Activated naive CD8-positive, alpha-beta T cell treated with anti-CD3 and anti-CD28 coated beads for 36 hours (primary cell): ENCODE measurements around the gene TCEA2. TPM values are rescaled to one million over a fixed set of nuclear protein-coding genes. Genes with fewer than 3 reads are reported as not detected.
A peak's percentile ranks its signal among the peaks of the same experiment; 100 is the strongest.
"Not testable (repeated sequence)": the region's sequence is repeated elsewhere in the genome, so short reads cannot be mapped to it uniquely, and the experiment has no call there.

ENCODE experiments used
- DNase-seq: peaks from one replicate; pipeline ENCODE4 v3.0.0; 2021
- H3K27ac Mint-ChIP-seq: one replicate; pipeline ENCODE4 v1.8.0; 2022; ENCODE audit warnings: mild to moderate bottlenecking, moderate library complexity, mixed read lengths
- H3K27me3 Mint-ChIP-seq: one replicate; pipeline ENCODE4 v1.8.0; 2022; ENCODE audit warnings: mild to moderate bottlenecking, mixed read lengths
- H3K36me3 Mint-ChIP-seq: one replicate; pipeline ENCODE4 v1.8.0; 2021; ENCODE audit warnings: mild to moderate bottlenecking, mixed read lengths
- H3K4me1 Mint-ChIP-seq: one replicate; pipeline ENCODE4 v1.8.0; 2021; ENCODE audit warnings: mixed read lengths
- H3K4me3 Mint-ChIP-seq: one replicate; pipeline ENCODE4 v1.8.0; 2022; ENCODE audit warnings: mild to moderate bottlenecking, moderate library complexity, mixed read lengths
- H3K9me3 Mint-ChIP-seq: one replicate; pipeline ENCODE4 v1.8.0; 2022; ENCODE audit warnings: mixed read lengths
- total RNA-seq, 2 experiments: library from RNA; stranded (reverse); gene quantifications; one replicate each; pipeline ENCODE4 v1.2.3, GENCODE V29; 2021

TCEA2 gene
- total RNA-seq, 2 experiments from 2014 or later: 37.8 to 38.6 TPM

DNA sequence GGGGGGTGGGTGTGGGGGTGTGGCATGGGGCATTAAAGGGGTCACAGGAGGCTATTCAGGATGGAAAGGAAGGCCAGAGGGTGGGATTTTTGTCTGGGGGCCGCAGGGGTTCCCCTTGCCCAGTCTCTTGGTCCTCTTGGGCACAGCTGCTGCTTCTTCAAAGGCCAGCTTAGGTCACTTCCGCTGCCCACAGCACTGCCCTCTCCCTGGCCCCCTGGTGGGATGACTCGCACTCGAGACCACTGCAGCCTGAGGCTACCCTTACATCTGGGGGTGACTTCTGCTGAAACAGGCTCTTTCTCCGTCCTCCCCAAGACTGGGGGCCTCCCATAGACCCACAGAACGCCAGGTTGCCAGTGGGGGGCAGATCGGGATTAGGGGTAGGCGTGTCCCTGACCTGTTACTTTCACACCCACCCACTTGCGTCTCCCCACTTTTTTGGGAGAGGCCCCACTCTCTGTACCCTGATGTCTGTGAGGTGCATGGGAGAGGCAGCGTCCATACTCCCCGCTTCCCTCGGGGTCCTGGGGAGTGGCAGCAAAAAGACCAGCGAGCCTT is 19.9 kb downstream of the TCEA2 start:
- no peaks in the 10 kb centered on the region for H3K36me3 Mint-ChIP-seq
- peaks cover 28% of the 10 kb centered on the region for H3K27me3 Mint-ChIP-seq
- H3K4me1 Mint-ChIP-seq: peaks cover 28% of the 10 kb centered on the region
- DNase-seq: no peak
- no peak overlapping the region for H3K27ac Mint-ChIP-seq
- no peaks in the 10 kb centered on the region for H3K9me3 Mint-ChIP-seq
- peak overlapping the region; percentile 60 for H3K4me3 Mint-ChIP-seq

DNA sequence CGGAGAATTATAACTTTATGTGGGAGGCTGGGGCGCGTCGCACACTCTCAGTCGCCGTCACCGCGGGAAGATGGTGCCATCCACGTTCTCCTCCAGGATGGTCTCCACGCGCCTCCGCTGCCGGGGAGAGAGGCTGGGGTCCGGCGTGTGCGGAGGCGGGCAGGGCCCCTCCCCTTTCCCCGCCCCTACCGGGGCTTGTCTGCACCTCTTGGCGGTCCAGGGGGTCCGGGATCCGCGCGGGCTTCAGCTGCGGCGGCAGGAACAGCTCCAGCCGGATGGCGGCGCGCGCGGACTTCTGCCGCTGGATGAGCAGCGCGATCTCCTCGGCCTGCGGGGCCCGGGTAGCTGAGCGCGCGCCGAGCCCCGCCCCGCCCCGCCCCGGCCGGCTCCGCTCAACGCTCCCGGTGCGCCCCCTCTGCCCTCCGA is 20.4 kb downstream of the TCEA2 start:
- Mint-ChIP-seq H3K36me3 (no peaks in the 10 kb centered on the region), H3K27ac (no peak overlapping the region), H3K4me3 (peak overlapping the region; percentile 60), H3K9me3 (peaks cover 2% of the 10 kb centered on the region), H3K27me3 (peaks cover 28% of the 10 kb centered on the region), H3K4me1 (peaks cover 28% of the 10 kb centered on the region)
- DNase-seq: peak; percentile 82

DNA sequence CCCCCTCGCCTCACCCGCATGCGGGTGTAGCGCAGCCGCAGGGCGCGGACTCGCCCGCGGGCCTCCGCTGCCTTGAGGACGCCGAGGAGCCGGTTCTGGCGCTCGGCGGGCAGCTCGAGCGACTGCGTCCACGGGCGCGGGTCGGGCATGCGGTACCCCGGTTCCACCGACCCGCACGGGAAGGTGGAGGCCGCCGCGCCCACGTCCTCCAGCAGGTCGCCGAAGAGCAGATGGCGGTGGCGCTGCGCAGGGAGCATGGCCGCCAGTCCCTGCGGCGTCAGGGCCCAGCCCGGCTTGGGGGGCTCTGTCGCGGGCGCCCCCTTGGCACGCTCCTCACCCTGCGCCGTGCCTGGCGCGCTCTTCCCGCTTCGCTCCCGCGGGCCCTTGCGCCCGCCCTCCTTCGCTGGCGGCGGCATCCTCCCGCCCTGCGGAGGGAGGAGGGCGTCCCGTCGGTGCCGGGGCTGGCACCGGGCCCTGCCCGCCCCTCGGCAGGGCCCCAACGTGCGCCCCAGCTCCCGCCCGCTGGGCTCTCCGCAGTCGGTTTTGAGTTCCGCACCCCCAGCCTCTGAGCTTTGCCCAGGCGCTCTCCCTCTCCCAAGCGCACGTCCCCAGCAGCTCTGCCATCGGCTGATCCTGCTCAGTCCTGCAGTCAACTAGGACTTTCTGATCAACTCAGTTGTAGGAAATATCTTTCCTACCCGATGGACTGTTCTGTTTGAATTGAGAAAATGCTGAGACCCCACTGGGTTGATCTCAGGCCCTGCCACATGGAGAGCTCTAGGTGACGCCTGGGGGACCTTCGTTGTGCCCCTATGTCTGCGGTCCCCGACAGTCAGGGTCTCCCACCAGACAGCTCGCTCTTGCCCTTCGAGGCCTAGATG is 21.0 kb downstream of the TCEA2 start, which contains the start of gene LKAAEAR1:
LKAAEAR1 (minus strand) TSS at position 595 of the 881 bp plus-strand sequence; CDS start at position 416, 179 bp downstream.
- Mint-ChIP-seq H3K4me3 (peak within 1 kb of the TSS; percentile 75), H3K27me3 (peaks cover 28% of the 10 kb centered on the region), H3K27ac (no peak within 1 kb of the TSS), H3K4me1 (peaks cover 23% of the 10 kb centered on the region), H3K36me3 (no peaks in the 10 kb centered on the region), H3K9me3 (peaks cover 2% of the 10 kb centered on the region)
- no peak for DNase-seq

DNA sequence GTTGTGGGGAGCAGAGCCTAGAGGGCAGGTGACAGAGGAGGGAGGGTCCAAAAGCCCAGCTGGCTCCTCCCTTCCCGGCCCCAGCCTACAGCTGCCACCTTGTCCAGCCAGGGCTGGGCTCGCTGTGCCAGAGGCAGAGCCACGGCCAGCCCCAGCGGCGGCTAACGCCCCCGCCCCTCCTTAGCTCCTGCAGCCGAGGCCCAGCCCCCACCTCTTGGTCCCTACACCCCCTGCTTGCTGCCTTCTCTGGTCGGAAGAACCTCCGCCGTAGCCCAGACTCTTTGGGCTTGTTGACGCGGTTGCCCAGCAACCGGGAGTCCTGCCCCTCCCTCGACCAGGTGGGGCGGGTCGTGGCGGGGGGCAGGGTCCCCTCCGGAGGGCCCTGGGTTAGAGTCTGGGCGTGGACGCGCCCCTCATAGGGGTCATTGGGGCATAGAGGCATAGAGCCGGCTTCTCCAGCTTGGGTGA is 21.7 kb downstream of the TCEA2 start:
- Mint-ChIP-seq H3K27ac (no peak overlapping the region), H3K4me3 (peak overlapping the region; percentile 75), H3K27me3 (peaks cover 28% of the 10 kb centered on the region), H3K4me1 (peaks cover 22% of the 10 kb centered on the region), H3K9me3 (peaks cover 2% of the 10 kb centered on the region), H3K36me3 (no peaks in the 10 kb centered on the region)
- no peak for DNase-seq

DNA sequence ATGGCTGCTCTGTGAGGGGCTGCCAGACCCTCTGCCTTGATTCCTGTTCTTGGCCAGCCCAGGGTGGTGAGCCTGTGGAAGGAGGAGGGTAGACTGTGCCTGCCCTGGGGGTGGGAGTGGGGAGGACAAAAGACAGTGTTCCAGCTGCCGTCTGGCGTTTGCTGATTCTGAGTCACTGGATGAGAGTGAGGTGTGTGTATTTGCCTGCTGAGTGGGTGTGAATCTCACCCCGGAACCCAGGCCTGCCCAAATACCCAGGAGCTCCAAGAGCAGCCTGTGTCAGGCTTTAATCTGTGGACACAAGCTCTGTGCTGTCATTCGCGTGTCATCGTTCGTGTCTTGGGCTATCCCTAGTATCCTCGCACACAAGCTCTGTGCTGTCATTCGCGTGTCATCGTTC is 23.8 kb downstream of the TCEA2 start:
- peaks cover 14% of the 10 kb centered on the region for H3K4me1 Mint-ChIP-seq
- no peak overlapping the region for H3K4me3 Mint-ChIP-seq
- H3K27me3 Mint-ChIP-seq: peaks cover 23% of the 10 kb centered on the region
- H3K9me3 Mint-ChIP-seq: peaks cover 2% of the 10 kb centered on the region
- DNase-seq: no peak
- no peaks in the 10 kb centered on the region for H3K36me3 Mint-ChIP-seq
- H3K27ac Mint-ChIP-seq: no peak overlapping the region

DNA sequence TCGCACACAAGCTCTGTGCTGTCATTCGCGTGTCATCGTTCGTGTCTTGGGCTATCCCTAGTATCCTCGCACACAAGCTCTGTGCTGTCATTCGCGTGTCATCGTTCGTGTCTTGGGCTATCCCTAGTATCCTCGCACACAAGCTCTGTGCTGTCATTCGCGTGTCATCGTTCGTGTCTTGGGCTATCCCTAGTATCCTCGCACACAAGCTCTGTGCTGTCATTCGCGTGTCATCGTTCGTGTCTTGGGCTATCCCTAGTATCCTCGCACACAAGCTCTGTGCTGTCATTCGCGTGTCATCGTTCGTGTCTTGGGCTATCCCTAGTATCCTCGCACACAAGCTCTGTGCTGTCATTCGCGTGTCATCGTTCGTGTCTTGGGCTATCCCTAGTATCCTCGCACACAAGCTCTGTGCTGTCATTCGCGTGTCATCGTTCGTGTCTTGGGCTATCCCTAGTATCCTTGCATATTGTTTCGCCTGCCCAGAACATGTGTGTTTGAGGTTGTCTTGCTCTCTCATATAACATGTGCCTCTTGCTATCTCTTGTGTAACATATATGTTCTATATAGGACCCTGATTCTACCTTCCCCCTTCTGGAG is 24.3 kb downstream of the TCEA2 start:
- Mint-ChIP-seq H3K4me1 (peaks cover 10% of the 10 kb centered on the region), H3K27me3 (peaks cover 17% of the 10 kb centered on the region)
- H3K36me3 Mint-ChIP-seq, H3K4me3 Mint-ChIP-seq, H3K9me3 Mint-ChIP-seq, H3K27ac Mint-ChIP-seq, DNase-seq: not testable (repeated sequence)

DNA sequence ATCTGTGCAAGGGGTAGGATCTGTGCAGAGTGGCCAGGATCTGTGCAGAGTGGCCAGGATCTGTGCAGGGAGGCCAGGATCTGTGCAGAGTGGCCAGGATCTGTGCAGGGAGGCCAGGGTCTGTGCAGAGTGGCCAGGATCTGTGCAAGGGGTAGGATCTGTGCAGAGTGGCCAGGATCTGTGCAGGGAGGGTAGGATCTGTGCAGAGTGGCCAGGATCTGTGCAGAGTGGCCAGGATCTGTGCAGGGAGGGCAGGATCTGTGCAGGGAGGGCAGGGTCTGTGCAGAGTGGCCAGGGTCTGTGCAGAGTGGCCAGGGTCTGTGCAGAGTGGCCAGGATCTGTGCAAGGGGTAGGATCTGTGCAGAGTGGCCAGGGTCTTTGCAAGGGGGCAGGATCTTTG is 25.6 kb downstream of the TCEA2 start:
- not testable (repeated sequence) for H3K27ac Mint-ChIP-seq, H3K9me3 Mint-ChIP-seq, H3K4me3 Mint-ChIP-seq, H3K36me3 Mint-ChIP-seq, DNase-seq, H3K4me1 Mint-ChIP-seq
- peaks cover 12% of the 10 kb centered on the region for H3K27me3 Mint-ChIP-seq

DNA sequence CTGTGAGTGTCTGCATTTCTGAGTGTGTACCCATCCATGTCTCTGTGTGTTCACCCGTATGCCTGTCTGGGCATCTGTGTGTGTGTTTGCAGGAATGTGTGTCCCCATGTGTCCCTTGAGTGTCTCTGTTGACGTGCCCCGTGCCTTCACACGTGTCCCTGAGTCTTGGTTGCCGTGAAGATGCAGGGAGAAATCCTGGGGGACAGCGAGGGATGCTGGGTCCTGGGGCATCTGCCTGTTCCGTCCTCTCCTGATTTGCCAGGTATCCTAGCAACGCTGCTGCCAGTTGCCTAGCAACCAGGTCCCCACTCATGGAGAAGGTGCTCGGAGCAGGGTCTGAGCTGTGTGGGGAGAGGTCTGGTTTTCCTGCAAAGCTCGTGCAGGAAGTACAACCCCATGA is 27.2 kb downstream of the TCEA2 start:
- no peaks in the 10 kb centered on the region for H3K4me1 Mint-ChIP-seq
- H3K27me3 Mint-ChIP-seq: peaks cover 3% of the 10 kb centered on the region
- no peak for DNase-seq
- H3K4me3 Mint-ChIP-seq: no peak overlapping the region
- H3K36me3 Mint-ChIP-seq: no peaks in the 10 kb centered on the region
- H3K9me3 Mint-ChIP-seq: peaks cover 2% of the 10 kb centered on the region
- no peak overlapping the region for H3K27ac Mint-ChIP-seq

DNA sequence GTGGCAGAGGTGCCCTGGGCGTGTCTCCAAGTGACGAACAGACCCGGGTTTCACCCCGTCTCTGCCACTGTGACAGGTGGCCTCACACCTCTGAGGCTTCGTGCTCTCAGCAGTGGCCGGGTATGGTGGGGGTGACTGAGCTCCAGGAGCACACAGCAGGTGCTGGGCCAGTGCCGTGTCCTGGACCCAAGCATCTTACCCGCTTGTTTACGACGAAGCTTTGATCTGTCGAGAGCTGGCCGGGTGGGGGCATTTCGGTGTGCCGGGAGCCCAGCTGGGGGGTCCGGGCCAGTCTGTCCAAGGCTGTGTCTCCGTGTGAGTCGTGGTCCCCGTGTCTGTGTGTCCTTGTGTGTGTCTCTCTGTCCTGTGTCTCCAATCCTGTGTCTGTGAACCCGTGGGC is 28.3 kb downstream of the TCEA2 start:
- no peak overlapping the region for H3K27ac Mint-ChIP-seq
- no peaks in the 10 kb centered on the region for H3K36me3 Mint-ChIP-seq
- H3K9me3 Mint-ChIP-seq: peaks cover 2% of the 10 kb centered on the region
- H3K27me3 Mint-ChIP-seq: no peaks in the 10 kb centered on the region
- H3K4me3 Mint-ChIP-seq: no peak overlapping the region
- no peaks in the 10 kb centered on the region for H3K4me1 Mint-ChIP-seq
- no peak for DNase-seq

DNA sequence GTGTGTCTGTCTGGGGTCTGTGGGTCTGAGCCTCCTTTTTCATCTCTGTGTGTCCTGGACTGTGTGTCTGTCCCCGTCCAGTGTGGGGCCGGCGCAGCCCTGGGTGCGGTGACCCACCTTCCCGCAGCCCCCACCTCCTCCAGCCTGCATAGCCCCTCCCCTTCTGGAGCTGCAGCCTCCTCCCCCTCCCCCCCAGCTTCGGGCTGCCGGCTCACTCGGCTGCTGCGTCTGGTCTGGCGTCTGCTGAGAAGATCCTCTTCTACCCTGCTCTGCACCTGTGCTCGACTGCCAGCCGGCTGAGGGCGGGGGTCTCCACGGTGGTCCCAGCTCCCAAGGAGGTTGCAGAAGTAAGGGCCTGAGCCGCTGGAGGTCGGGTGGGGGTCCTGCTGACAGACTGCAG is 28.8 kb downstream of the TCEA2 start:
- no peak overlapping the region for H3K27ac Mint-ChIP-seq

DNA sequence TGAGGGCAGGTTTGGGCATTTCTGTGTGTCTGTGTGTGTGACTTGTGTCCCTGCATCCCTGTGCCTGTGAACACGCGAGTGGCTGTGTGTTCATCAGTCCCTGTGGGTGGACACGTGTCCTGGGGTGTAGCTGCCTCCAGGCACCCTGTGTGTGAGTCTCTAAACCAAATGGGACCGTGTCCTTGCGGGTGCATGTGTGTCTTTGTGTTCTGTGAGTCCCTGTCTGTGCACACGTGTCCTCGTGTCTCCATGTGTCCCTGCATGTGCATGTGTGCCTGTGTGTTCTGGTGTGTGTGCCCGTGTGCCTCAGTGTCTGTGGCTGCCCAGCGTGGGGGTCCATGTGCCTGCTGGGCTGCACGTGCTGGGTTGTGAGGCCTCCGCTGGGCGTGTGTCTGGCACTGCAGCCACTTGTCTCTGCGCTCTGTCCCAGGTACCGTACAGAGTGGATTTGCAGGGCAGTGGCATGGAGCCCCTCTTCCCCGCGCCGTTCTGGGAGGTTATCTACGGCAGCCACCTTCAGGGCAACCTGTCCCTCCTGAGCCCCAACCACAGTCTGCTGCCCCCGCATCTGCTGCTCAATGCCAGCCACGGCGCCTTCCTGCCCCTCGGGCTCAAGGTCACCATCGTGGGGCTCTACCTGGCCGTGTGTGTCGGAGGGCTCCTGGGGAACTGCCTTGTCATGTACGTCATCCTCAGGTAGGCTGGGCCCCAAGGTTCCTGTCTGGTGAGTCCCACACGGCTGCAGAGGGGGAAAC is 29.4 kb downstream of the TCEA2 start:
- no peaks in the 10 kb centered on the region for H3K27me3 Mint-ChIP-seq
- DNase-seq: no peak
- no peaks in the 10 kb centered on the region for H3K4me1 Mint-ChIP-seq
- no peak overlapping the region for H3K27ac Mint-ChIP-seq
- peaks cover 2% of the 10 kb centered on the region for H3K9me3 Mint-ChIP-seq
- peaks cover 2% of the 10 kb centered on the region for H3K36me3 Mint-ChIP-seq
- no peak overlapping the region for H3K4me3 Mint-ChIP-seq

More for the DNA sequence above, 28.8 kb downstream of the TCEA2 start:
- no peak for DNase-seq
- H3K9me3 Mint-ChIP-seq: peaks cover 2% of the 10 kb centered on the region
- no peaks in the 10 kb centered on the region for H3K4me1 Mint-ChIP-seq
- peaks cover under 1% of the 10 kb centered on the region for H3K36me3 Mint-ChIP-seq
- no peaks in the 10 kb centered on the region for H3K27me3 Mint-ChIP-seq
- no peak overlapping the region for H3K4me3 Mint-ChIP-seq

DNA sequence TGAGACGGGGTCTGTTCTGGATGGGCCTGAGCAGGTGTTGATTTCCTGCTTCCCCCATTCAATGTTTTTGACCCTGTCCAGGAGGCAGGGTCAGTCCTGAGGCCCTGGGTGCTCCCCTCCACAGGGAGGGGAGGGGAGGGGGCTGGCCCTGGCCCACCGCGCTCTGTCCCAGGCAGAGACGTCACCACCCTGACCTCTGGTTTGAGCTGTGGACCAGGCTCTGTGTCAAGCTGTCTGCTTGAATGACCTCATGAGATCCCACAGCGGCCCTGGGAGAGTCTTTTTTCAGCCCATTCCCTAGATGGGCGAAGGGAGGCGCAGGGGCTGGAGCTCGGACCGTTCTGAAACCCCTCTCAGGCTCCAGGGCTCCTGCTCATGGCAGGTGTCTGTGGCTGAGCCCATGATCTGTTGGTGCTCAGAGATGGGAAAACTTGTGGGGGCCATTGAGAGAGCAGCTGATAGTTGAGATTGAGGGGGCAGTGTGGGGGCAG is 30.1 kb downstream of the TCEA2 start:
- Mint-ChIP-seq H3K4me3 (no peak overlapping the region), H3K27me3 (no peaks in the 10 kb centered on the region), H3K36me3 (peaks cover 2% of the 10 kb centered on the region), H3K27ac (no peak overlapping the region), H3K4me1 (no peaks in the 10 kb centered on the region), H3K9me3 (peaks cover 2% of the 10 kb centered on the region)
- DNase-seq: no peak

DNA sequence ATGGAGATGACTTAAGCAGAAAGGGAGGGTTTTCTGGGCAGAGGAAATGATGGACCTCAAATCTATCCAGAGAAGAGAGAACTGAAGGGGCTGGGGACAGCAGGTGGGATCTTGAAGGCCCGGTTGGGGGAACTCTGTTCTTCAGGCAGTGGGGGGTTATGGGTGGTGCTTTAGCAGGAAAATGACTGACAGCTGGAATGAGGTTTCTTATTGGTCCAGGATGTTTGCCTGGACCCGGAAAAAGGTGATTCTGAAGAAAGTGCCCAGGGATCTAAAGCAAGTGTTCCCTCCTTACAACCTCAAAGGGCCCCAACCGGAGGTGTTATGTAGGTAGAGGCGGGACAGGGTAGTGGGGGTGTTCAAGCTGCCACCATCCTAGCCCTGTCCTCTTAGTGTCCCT is 32.5 kb downstream of the TCEA2 start:
- H3K27me3 Mint-ChIP-seq: no peaks in the 10 kb centered on the region
- no peak overlapping the region for H3K27ac Mint-ChIP-seq
- no peak for DNase-seq
- peaks cover 2% of the 10 kb centered on the region for H3K36me3 Mint-ChIP-seq
- no peaks in the 10 kb centered on the region for H3K9me3 Mint-ChIP-seq
- no peak overlapping the region for H3K4me3 Mint-ChIP-seq
- H3K4me1 Mint-ChIP-seq: peaks cover 4% of the 10 kb centered on the region

DNA sequence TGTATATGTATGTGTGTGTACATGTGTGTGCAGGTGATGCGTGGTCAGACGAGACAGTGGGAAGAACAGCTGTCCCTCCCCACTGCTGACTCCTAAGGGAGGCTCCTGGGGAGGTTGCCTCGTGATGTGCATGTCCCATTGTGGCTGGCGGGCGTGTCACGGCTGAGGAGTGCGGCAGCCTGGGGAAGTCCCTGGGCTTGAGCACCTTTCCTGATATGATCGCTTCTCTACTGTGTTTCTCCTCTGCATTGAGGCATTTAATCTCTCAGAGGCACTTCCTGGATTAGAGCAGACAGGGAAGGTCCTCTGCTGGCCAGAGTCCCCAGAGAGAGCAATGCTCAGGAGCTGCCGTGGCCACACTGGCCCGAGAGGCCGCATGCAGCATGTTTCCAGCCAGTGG is 32.9 kb downstream of the TCEA2 start:
- DNase-seq: no peak
- no peak overlapping the region for H3K27ac Mint-ChIP-seq
- H3K36me3 Mint-ChIP-seq: peaks cover 2% of the 10 kb centered on the region
- H3K4me3 Mint-ChIP-seq: no peak overlapping the region
- peaks cover 9% of the 10 kb centered on the region for H3K4me1 Mint-ChIP-seq
- no peaks in the 10 kb centered on the region for H3K9me3 Mint-ChIP-seq
- H3K27me3 Mint-ChIP-seq: peaks cover under 1% of the 10 kb centered on the region

DNA sequence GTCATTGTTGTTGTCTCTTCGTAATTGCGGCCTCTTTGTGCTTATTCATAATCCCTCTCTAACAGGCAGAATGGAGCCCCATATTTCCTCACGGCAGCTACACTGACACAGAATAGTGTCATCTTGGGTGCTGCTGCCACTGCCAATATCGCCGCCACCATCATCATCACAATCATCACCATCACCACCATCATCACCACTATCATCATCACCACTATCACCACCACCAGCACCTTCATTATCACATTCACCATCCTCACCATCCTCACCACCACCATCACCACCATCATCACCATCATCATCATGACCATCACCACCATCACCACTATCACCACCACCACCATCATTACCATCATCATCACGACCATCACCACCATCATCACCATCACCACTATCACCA is 33.5 kb downstream of the TCEA2 start:
- no peak for DNase-seq
- Mint-ChIP-seq H3K4me3 (no peak overlapping the region), H3K27me3 (peaks cover 6% of the 10 kb centered on the region), H3K27ac (no peak overlapping the region), H3K9me3 (no peaks in the 10 kb centered on the region), H3K4me1 (peaks cover 12% of the 10 kb centered on the region), H3K36me3 (peaks cover 2% of the 10 kb centered on the region)
